Measurements from ENCODE around the gene GUCY2F. TPM values are rescaled to one million over a fixed set of nuclear protein-coding genes. Genes with fewer than 3 reads are reported as not detected.

GUCY2F gene
- not detected for polyA plus RNA-seq (2013, experiment 1 of 4)
- not detected for polyA plus RNA-seq (2013, experiment 2 of 4)
- polyA plus RNA-seq (2013, experiment 3 of 4), result not detected
- 0.12 TPM for polyA plus RNA-seq (2013, experiment 4 of 4)

DNA sequence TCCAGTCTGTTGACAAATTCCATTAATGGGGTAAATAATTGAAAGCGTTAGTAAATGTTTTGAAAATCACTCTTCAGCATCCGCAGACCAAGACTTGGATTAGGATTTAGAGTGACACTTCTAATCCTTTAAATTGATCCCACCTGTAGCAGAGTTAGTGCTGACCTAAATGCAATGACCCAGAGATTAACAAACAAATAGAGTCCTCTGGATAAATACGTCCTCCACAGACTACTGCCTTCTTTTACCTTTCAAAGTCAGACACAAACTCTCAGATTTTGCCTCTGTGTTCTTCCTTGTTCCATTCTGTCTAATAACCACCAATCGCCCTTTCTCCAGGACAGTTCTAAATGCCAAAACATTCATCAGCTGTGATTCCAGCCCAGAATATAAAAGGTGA lies at the start of gene GUCY2F:
Gene GUCY2F (minus strand): TSS at position 101 of the 400 bp plus-strand sequence. CDS start 6,150 bp downstream, outside the sequence.
- no peak within 1 kb of the TSS for H3K4me3 ChIP-seq (ENCODE audit: insufficient read depth, low read depth, low read length)
- no peaks in the 10 kb centered on the region for H3K4me1 ChIP-seq (ENCODE audit: control insufficient read depth, insufficient read depth, low read length)

DNA sequence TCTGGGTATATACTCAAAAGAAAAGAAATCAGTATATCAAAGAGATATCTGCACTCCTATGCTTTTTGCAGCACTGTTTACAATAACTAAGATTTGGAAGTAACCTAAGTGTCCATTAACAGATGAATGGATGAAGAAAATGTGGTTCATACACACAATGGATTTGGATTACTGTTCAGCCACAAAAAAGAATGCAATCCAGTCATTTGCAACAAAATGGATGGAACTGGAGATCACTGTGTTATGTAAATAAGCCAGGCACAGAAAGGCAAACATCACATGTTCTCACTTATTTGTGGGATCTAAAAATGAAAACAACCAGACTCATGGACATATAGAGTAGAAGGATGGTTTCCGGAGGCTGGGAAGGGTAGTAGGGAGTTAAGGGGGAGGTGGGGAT lies 37.1 kb upstream of the GUCY2F start:
- Histone ChIP-seq H3K36me3 (ENCODE audit: control insufficient read depth, insufficient read depth, low read length) (no peaks in the 10 kb centered on the region), H3K4me1 (ENCODE audit: control insufficient read depth, insufficient read depth, low read length) (no peaks in the 10 kb centered on the region), H3K4me3 (ENCODE audit: insufficient read depth, low read depth, low read length) (no peak overlapping the region), H3K27me3 (ENCODE audit: control insufficient read depth, insufficient read depth, low read length, poor library complexity, severe bottlenecking) (no peaks in the 10 kb centered on the region), H3K9me3 (ENCODE audit: control insufficient read depth, low read length) (no peaks in the 10 kb centered on the region), H3K27ac (ENCODE audit: insufficient read depth, low read depth, low read length, poor library complexity, severe bottlenecking) (no peak overlapping the region)
- WGBS, 2 experiments, result 83 to 100% methylated on average over 1 of the region's 1 CpG

More for the DNA sequence above, at the start of gene GUCY2F:
- no peaks in the 10 kb centered on the region for H3K9me3 ChIP-seq (ENCODE audit: control insufficient read depth, low read length)
- H3K36me3 ChIP-seq (ENCODE audit: control insufficient read depth, insufficient read depth, low read length), result no peaks in the 10 kb centered on the region
- no peak within 1 kb of the TSS for H3K27ac ChIP-seq (ENCODE audit: insufficient read depth, low read depth, low read length, poor library complexity, severe bottlenecking)
- no peaks in the 10 kb centered on the region for H3K27me3 ChIP-seq (ENCODE audit: control insufficient read depth, insufficient read depth, low read length, poor library complexity, severe bottlenecking)
- 84 to 93% methylated on average over 3 to 4 of the region's 4 CpGs for WGBS, 2 experiments

DNA sequence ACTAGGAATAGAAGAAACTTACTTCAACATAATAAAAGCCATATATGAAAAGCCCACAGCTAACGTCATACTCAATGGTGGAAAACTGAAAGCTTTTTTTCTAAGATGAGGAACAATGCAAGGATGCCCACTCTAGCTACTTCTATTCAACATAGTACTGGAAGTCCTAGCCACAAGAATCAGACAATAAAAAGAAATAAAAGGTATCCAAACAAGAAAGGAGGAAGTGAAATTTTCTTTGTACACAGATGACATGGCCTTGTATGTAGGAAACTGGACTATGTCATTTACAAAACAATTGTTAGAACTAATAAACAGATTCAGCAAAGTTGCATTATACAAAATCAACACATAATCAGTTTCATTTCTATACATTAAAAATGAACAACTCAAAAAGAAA lies 29.2 kb upstream of the GUCY2F start:
- no peak overlapping the region for H3K4me3 ChIP-seq (ENCODE audit: insufficient read depth, low read depth, low read length)
- no peaks in the 10 kb centered on the region for H3K9me3 ChIP-seq (ENCODE audit: control insufficient read depth, low read length)
- 100% methylated on average over 1 of the region's 1 CpG; no CpG with 5 or more reads in 1 of the 2 experiments for WGBS, 2 experiments
- no peak overlapping the region for H3K27ac ChIP-seq (ENCODE audit: insufficient read depth, low read depth, low read length, poor library complexity, severe bottlenecking)
- no peaks in the 10 kb centered on the region for H3K4me1 ChIP-seq (ENCODE audit: control insufficient read depth, insufficient read depth, low read length)
- no peaks in the 10 kb centered on the region for H3K36me3 ChIP-seq (ENCODE audit: control insufficient read depth, insufficient read depth, low read length)
- no peaks in the 10 kb centered on the region for H3K27me3 ChIP-seq (ENCODE audit: control insufficient read depth, insufficient read depth, low read length, poor library complexity, severe bottlenecking)

DNA sequence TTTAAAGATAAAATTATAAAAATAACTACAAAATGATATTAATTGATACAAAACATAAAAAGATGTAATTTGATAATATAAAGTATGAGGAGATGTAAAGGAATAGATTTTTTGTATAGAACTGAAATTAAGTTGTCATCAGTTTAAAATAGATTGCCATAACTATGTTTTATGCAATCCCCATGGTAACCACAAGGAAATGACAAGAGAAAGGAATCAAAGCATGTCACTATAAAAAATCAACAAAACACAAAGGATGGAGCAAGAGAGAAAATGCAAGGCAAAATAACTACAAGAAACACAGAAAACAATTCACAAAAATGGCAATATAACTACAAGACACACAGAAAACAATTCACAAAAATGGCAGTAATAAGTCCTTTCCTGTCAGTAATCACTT lies 27.0 kb upstream of the GUCY2F start:
- Histone ChIP-seq H3K4me1 (ENCODE audit: control insufficient read depth, insufficient read depth, low read length) (no peaks in the 10 kb centered on the region), H3K4me3 (ENCODE audit: insufficient read depth, low read depth, low read length) (no peak overlapping the region), H3K27me3 (ENCODE audit: control insufficient read depth, insufficient read depth, low read length, poor library complexity, severe bottlenecking) (no peaks in the 10 kb centered on the region), H3K27ac (ENCODE audit: insufficient read depth, low read depth, low read length, poor library complexity, severe bottlenecking) (no peak overlapping the region), H3K9me3 (ENCODE audit: control insufficient read depth, low read length) (no peaks in the 10 kb centered on the region), H3K36me3 (ENCODE audit: control insufficient read depth, insufficient read depth, low read length) (no peaks in the 10 kb centered on the region)

DNA sequence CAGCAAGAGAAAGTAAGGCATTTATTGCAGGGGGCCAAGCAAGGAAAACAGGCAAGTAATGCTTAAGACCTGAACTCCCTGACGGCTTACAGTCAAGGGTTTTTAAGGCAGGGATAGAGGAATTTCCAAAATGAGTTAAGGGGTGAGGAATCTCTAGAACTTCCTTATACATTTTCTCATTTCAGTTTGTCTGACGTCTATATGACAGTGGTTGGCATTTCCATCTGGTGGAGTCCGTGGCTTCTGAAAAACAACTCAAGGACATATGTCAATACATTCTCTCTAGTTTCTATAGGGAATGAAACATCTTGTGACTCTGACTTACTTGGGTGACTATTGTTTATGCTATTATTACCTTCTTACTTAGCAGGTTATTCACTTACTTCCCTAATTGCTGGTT lies 19.3 kb upstream of the GUCY2F start:
- Histone ChIP-seq H3K4me1 (ENCODE audit: control insufficient read depth, insufficient read depth, low read length) (no peaks in the 10 kb centered on the region), H3K36me3 (ENCODE audit: control insufficient read depth, insufficient read depth, low read length) (no peaks in the 10 kb centered on the region), H3K27me3 (ENCODE audit: control insufficient read depth, insufficient read depth, low read length, poor library complexity, severe bottlenecking) (no peaks in the 10 kb centered on the region), H3K9me3 (ENCODE audit: control insufficient read depth, low read length) (no peaks in the 10 kb centered on the region), H3K4me3 (ENCODE audit: insufficient read depth, low read depth, low read length) (no peak overlapping the region), H3K27ac (ENCODE audit: insufficient read depth, low read depth, low read length, poor library complexity, severe bottlenecking) (no peak overlapping the region)
- WGBS, 2 experiments, result 91 to 100% methylated on average over 1 to 3 of the region's 3 CpGs

DNA sequence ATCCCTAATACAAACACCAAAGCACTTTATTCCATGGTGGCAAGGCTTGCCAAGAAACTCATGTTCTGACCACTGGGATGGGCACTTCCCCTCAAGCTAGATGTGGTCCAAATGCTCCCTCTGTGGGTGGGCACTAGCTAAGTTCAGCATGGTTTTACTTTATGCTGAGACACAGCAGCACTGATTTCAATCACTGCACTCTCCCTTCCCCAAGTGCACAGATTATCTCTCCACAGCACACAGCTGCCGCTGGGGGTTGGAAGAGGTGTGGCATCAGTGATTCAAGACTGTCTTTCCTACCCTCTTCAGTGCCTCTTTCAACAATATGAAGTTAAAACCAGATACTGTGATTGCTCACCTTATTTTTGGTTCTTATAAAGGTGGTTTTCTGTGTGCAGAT lies 16.5 kb upstream of the GUCY2F start:
- WGBS, 2 experiments, result 100% methylated on average over 1 of the region's 1 CpG; no CpG with 5 or more reads in 1 of the 2 experiments
- Histone ChIP-seq H3K4me1 (ENCODE audit: control insufficient read depth, insufficient read depth, low read length) (no peaks in the 10 kb centered on the region), H3K9me3 (ENCODE audit: control insufficient read depth, low read length) (no peaks in the 10 kb centered on the region)

DNA sequence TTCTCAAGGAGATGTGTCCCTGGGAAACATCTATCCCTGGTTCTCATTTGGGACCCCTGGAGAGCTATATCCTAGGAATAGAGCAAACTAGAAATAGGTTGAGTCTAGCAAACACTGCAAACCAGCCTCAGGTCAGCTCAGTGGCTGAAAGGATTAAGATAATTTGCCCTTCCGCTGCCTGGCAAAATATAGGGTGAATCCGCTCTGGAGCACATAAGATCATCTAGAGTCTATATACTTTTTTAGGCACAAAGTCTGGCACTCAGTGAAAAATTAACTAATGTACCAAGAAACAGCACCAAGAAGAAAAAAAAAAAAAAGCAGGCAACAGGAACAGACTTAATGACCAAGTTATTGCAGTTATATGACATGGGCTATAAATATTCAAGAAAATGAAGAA lies 7.3 kb upstream of the GUCY2F start:
- Histone ChIP-seq H3K36me3 (ENCODE audit: control insufficient read depth, insufficient read depth, low read length) (no peaks in the 10 kb centered on the region), H3K4me1 (ENCODE audit: control insufficient read depth, insufficient read depth, low read length) (no peaks in the 10 kb centered on the region), H3K4me3 (ENCODE audit: insufficient read depth, low read depth, low read length) (no peak overlapping the region), H3K27me3 (ENCODE audit: control insufficient read depth, insufficient read depth, low read length, poor library complexity, severe bottlenecking) (no peaks in the 10 kb centered on the region), H3K27ac (ENCODE audit: insufficient read depth, low read depth, low read length, poor library complexity, severe bottlenecking) (no peak overlapping the region), H3K9me3 (ENCODE audit: control insufficient read depth, low read length) (no peaks in the 10 kb centered on the region)
- WGBS, 2 experiments, result 93 to 94% methylated on average over 2 of the region's 2 CpGs

More for the DNA sequence above, 16.5 kb upstream of the GUCY2F start:
- Histone ChIP-seq H3K27me3 (ENCODE audit: control insufficient read depth, insufficient read depth, low read length, poor library complexity, severe bottlenecking) (no peaks in the 10 kb centered on the region), H3K36me3 (ENCODE audit: control insufficient read depth, insufficient read depth, low read length) (no peaks in the 10 kb centered on the region), H3K4me3 (ENCODE audit: insufficient read depth, low read depth, low read length) (no peak overlapping the region), H3K27ac (ENCODE audit: insufficient read depth, low read depth, low read length, poor library complexity, severe bottlenecking) (no peak overlapping the region)

DNA sequence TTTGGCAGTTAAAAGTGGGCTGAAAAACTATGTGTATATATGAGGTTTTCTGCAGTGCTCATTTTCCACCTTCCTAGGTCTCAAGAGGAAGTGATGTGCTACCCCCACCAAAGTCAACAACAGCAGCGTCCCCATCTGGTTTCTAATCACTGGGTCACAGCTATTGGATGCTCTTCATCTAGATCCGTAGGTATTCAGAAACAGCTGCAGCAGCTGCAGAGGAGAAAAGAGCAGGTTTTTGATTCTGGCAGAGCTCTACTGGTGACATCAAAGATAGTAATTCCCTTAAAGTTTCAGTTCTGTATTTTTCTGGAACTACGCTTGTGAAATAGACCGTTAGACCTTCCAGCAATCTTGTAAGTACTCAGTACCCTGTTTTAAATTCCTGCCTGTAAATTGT lies 5.8 kb upstream of the GUCY2F start:
- WGBS, 2 experiments, result 58 to 68% methylated on average over 2 to 3 of the region's 4 CpGs
- H3K27me3 ChIP-seq (ENCODE audit: control insufficient read depth, insufficient read depth, low read length, poor library complexity, severe bottlenecking), result no peaks in the 10 kb centered on the region
- H3K4me1 ChIP-seq (ENCODE audit: control insufficient read depth, insufficient read depth, low read length), result no peaks in the 10 kb centered on the region
- H3K36me3 ChIP-seq (ENCODE audit: control insufficient read depth, insufficient read depth, low read length), result no peaks in the 10 kb centered on the region
- H3K9me3 ChIP-seq (ENCODE audit: control insufficient read depth, low read length), result no peaks in the 10 kb centered on the region
- H3K27ac ChIP-seq (ENCODE audit: insufficient read depth, low read depth, low read length, poor library complexity, severe bottlenecking), result no peak overlapping the region
- H3K4me3 ChIP-seq (ENCODE audit: insufficient read depth, low read depth, low read length), result no peak overlapping the region

DNA sequence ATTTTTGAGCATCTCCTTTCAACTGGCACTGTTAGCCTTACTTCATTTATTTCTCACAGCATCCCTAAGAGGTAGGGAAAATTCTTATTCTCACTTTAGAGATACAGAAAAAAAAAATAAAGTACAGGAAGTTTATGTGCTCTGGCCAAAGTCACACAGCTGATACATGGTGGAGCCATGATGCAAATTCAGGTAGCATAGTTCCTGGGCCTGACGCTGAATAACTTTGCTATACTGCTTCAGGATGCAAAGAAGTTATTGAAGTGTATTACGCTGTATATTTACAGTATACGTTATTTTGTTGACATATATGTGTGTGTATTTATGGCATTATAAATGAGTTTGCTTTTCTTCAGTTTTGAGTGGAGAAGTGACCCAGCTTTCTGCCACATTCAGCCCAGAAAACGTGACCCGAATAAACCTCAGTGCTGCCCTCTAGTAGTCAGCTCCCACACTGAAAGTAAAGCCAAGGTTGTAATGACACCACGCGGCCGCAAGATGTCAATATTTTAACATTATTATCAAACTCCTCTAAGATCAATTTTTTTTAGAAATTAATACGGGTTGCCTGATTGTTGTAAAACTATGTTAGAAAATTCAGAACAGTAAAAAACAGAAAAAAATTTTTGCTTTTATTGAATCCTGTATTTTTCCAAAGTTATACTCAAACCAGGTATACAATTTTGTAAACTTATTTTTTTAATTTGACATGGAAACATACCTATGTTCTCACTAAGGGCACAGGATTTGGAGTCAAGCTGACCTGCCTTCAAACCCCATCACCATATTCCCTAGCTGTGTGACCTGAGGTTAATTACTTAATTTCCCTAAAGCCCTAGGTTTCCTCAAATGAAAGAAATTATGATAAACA lies 3.8 kb upstream of the GUCY2F start:
- Histone ChIP-seq H3K4me1 (ENCODE audit: control insufficient read depth, insufficient read depth, low read length) (no peaks in the 10 kb centered on the region), H3K27me3 (ENCODE audit: control insufficient read depth, insufficient read depth, low read length, poor library complexity, severe bottlenecking) (no peaks in the 10 kb centered on the region), H3K4me3 (ENCODE audit: insufficient read depth, low read depth, low read length) (no peak overlapping the region), H3K36me3 (ENCODE audit: control insufficient read depth, insufficient read depth, low read length) (no peaks in the 10 kb centered on the region), H3K27ac (ENCODE audit: insufficient read depth, low read depth, low read length, poor library complexity, severe bottlenecking) (no peak overlapping the region), H3K9me3 (ENCODE audit: control insufficient read depth, low read length) (no peaks in the 10 kb centered on the region)
- WGBS, 2 experiments, result 24 to 25% methylated on average over 5 of the region's 9 CpGs

DNA sequence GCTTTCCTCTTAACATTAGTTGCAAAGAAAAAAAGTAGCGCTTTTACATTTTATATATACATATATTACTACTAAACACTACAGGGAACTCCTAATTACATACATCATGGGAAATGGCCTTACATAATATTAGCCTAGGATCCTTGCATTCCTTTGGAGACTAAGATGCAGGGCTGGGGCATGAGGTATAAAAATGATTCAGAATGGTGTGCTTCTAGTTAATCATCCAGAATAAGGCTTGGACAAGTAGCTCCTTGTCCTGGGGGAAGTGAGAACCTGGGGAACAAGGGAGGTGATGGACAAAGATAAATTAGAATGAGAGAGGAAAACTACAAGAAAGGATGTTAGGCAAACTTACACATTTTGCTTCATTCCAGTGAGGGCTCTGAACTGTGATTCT lies 3.0 kb upstream of the GUCY2F start:
- Histone ChIP-seq H3K27ac (ENCODE audit: insufficient read depth, low read depth, low read length, poor library complexity, severe bottlenecking) (no peak overlapping the region), H3K27me3 (ENCODE audit: control insufficient read depth, insufficient read depth, low read length, poor library complexity, severe bottlenecking) (no peaks in the 10 kb centered on the region), H3K9me3 (ENCODE audit: control insufficient read depth, low read length) (no peaks in the 10 kb centered on the region), H3K36me3 (ENCODE audit: control insufficient read depth, insufficient read depth, low read length) (no peaks in the 10 kb centered on the region), H3K4me3 (ENCODE audit: insufficient read depth, low read depth, low read length) (no peak overlapping the region), H3K4me1 (ENCODE audit: control insufficient read depth, insufficient read depth, low read length) (no peaks in the 10 kb centered on the region)
- no CpG with 5 or more reads among the region's 1 CpG for WGBS, 2 experiments

Measured in ectodermal cell (in vitro differentiated cells).